Sigmoid colon (tissue), 4 donors: ENCODE results near the gene JMJD4.

Experiments
- CTCF ChIP-seq, 4 experiments: fragments of 450-650 bp in 3 of 4; fragments of 200-600 bp in 1 of 4; IDR thresholded peaks; one replicate each; pipeline ENCODE4 v1.5.1; 2016 to 2019; ENCODE audit warnings: antibody characterized with exemption in 4 of 4, mild to moderate bottlenecking in 3 of 4, moderate library complexity in 2 of 4
- EP300 ChIP-seq, 4 donors: sonication (generic); formaldehyde crosslinking; IDR thresholded peaks; one replicate each; pipeline ENCODE4 v1.6.1; 2017; ENCODE audit warnings: antibody characterized with exemption in 4 of 4

DNA sequence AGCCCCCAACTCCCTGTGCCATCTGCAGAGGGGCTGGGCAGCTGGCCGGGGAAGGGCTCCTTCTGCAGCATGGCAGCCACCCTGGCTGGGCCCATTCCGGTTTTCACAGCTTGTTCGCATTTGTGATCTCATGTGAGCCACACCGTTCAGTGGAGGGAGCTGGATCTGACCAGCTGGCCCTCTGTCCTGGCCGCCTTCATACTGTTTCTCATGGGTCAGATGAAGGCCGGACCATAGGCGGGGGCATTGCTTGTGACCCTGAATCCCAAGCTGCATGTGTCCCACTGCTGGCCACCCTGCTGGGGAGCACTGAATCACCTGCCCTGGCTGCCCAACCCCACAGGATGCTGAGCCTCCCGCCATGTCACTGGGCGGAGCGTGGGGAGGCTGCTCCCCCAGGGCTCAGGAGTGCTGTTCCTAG is 43.9 kb upstream of the JMJD4 start:
- TF ChIP-seq EP300 (IDR thresholded peaks at IDR 0.05) (no peak), CTCF (IDR thresholded peaks at IDR 0.05) (no peak)
